Endothelial cell of umbilical vein (primary cell): Measurements from ENCODE around the gene PAPPA. TPM values are rescaled to one million over a fixed set of nuclear protein-coding genes. Genes with fewer than 3 reads are reported as not detected.

ENCODE experiments used
- BruUV-seq: library from RNA; stranded (reverse); fragments of 400-500 nt; replicated peaks from 2 replicates; lab custom pipeline; 2021; lab: Mats Ljungman, UMichigan
- CTCF ChIA-PET: fragments of 300-600, 350-600 bp; sonication (Branson Sonifier 250); formaldehyde crosslinking; loops from one replicate; lab custom pipeline; 2021; ENCODE audit warnings: antibody characterized with exemption, inconsistent platforms; lab: Charles Lee
- POLR2A ChIA-PET: fragments of 300-600, 350-600 bp; sonication (Branson Sonifier 250); formaldehyde crosslinking; loops from one replicate; lab custom pipeline; 2021; ENCODE audit warnings: antibody characterized with exemption, inconsistent platforms; lab: Charles Lee
- DNase-seq: peaks from one replicate; pipeline ENCODE4 v3.0.0-alpha.2; 2011; ENCODE audit warnings: low read depth, low spot score
- FAIRE-seq: peaks from 2 replicates; lab custom pipeline; 2011; peaks lifted over from hg19 to GRCh38; lab: Jason Lieb, UNC
- H2AFZ ChIP-seq: 2 replicates; pipeline ENCODE4 v1.6.0; 2012; ENCODE audit warnings: low read depth, low read length, control low read depth, inconsistent platforms
- H3K27ac ChIP-seq: 2 replicates; pipeline ENCODE4 v1.5.1; 2011; ENCODE audit warnings: low read depth, mild to moderate bottlenecking, control low read depth, low read length, moderate library complexity; ENCODE audit not compliant: insufficient read depth
- H3K27me3 ChIP-seq, 2 experiments: 2 replicates each; pipeline versions ENCODE4 v1.6.0 to v1.6.1; 2011; ENCODE audit warnings: low read length in 2 of 2, mixed read lengths in 1 of 2; ENCODE audit not compliant: control insufficient read depth in 2 of 2, insufficient read depth in 2 of 2
- H3K36me3 ChIP-seq, 2 experiments: 2 replicates in 1 of 2; 3 replicates in 1 of 2; pipeline ENCODE4 v1.5.1; 2011; ENCODE audit warnings: low read length in 2 of 2, mild to moderate bottlenecking in 1 of 2, moderate library complexity in 1 of 2; ENCODE audit not compliant: control insufficient read depth in 2 of 2, insufficient read depth in 2 of 2; ENCODE audit errors: extremely low read depth in 1 of 2
- H3K4me1 ChIP-seq: 3 replicates; pipeline ENCODE4 v1.5.1; 2011; ENCODE audit warnings: mild to moderate bottlenecking, low read length; ENCODE audit not compliant: control insufficient read depth, insufficient read depth; ENCODE audit errors: extremely low read depth
- H3K4me2 ChIP-seq: 2 replicates; pipeline ENCODE4 v1.6.1; 2011; ENCODE audit warnings: low read length, control low read depth, mixed read lengths; ENCODE audit not compliant: insufficient read depth
- H3K4me3 ChIP-seq, 3 experiments: fragments of 200-600 bp in 1 of 3; sonication (generic), shearing (Covaris generic) in 1 of 3; replicated peaks in 1 of 3; 2 replicates each; pipeline ENCODE4 v1.5.1; 2011 to 2016; ENCODE audit warnings: control low read depth in 3 of 3, low read length in 3 of 3, mild to moderate bottlenecking in 2 of 3, inconsistent platforms in 1 of 3, low read depth in 1 of 3, moderate library complexity in 1 of 3; ENCODE audit not compliant: insufficient read depth in 1 of 3
- H3K79me2 ChIP-seq: 2 replicates; pipeline ENCODE4 v1.6.0; 2012; ENCODE audit warnings: low read length, inconsistent platforms; ENCODE audit not compliant: control insufficient read depth, insufficient read depth
- H3K9ac ChIP-seq: replicated peaks from 2 replicates; pipeline ENCODE3; 2011; ENCODE audit warnings: low read length, control low read depth; ENCODE audit not compliant: insufficient read depth; ENCODE audit errors: extremely low read depth
- H3K9me1 ChIP-seq: replicated peaks from 3 replicates; pipeline ENCODE4 v1.6.0; 2011; ENCODE audit warnings: mild to moderate bottlenecking, low read length; ENCODE audit not compliant: control insufficient read depth, insufficient read depth; ENCODE audit errors: extremely low read depth
- H3K9me3 ChIP-seq: replicated peaks from 2 replicates; pipeline ENCODE4 v1.5.1; 2012; ENCODE audit warnings: low read length, inconsistent platforms; ENCODE audit not compliant: control insufficient read depth, insufficient read depth
- H4K20me1 ChIP-seq: replicated peaks from 2 replicates; pipeline ENCODE3; 2011; ENCODE audit warnings: mild to moderate bottlenecking, low read length; ENCODE audit not compliant: control insufficient read depth, insufficient read depth; ENCODE audit errors: extremely low read depth
- CTCF ChIP-seq, 2 donors: IDR thresholded peaks; 1 replicate in 1 of 2; 2 replicates in 1 of 2; pipeline ENCODE4 v1.5.1; 2011; ENCODE audit warnings: low read length in 2 of 2, mild to moderate bottlenecking in 2 of 2, moderate library complexity in 2 of 2, control low read depth in 1 of 2, inconsistent platforms in 1 of 2, low read depth in 1 of 2; ENCODE audit not compliant: insufficient read depth in 1 of 2; ENCODE audit errors: extremely low read depth in 1 of 2
- EZH2 ChIP-seq: IDR thresholded peaks from 2 replicates; pipeline ENCODE4 v1.6.1; 2012; ENCODE audit warnings: borderline replicate concordance, low read depth, mild to moderate bottlenecking, moderate library complexity, low read length, inconsistent platforms; ENCODE audit not compliant: severe bottlenecking
- FOS ChIP-seq: IDR thresholded peaks from 2 replicates; pipeline ENCODE4 v1.6.1; 2011; ENCODE audit warnings: mild to moderate bottlenecking, low read length, moderate library complexity, borderline replicate concordance; ENCODE audit not compliant: insufficient read depth
- GATA2 ChIP-seq: IDR thresholded peaks from 2 replicates; pipeline ENCODE4 v1.7.0; 2011; ENCODE audit warnings: low read depth, mild to moderate bottlenecking, moderate library complexity, mixed read lengths, low read length; ENCODE audit not compliant: insufficient read length, insufficient read depth
- JUN ChIP-seq: IDR thresholded peaks from 2 replicates; pipeline ENCODE4 v1.6.1; 2011; ENCODE audit warnings: borderline replicate concordance, low read depth; ENCODE audit not compliant: insufficient read length, insufficient read depth
- MAX ChIP-seq: IDR thresholded peaks from 2 replicates; pipeline ENCODE4 v1.6.1; 2011; ENCODE audit not compliant: insufficient read depth, insufficient read length
- MYC ChIP-seq: IDR thresholded peaks from one replicate; pipeline ENCODE4 v1.6.1; 2011; ENCODE audit warnings: mild to moderate bottlenecking, low read depth, low read length
- POLR2A ChIP-seq: IDR thresholded peaks from 2 replicates; pipeline ENCODE4 v1.6.1; 2012; ENCODE audit warnings: low read depth, mild to moderate bottlenecking, control low read depth, low read length
- POLR2AphosphoS5 ChIP-seq: IDR thresholded peaks from 2 replicates; pipeline ENCODE4 v1.6.1; 2012; ENCODE audit warnings: low read depth, mild to moderate bottlenecking, control low read depth, low read length, moderate library complexity; ENCODE audit not compliant: insufficient read depth
- dilution Hi-C: fragments of 300-500 bp; cut with MboI; formaldehyde crosslinking; loops from one replicate; pipeline ENCODE4 v1.15.0; 2019; ENCODE audit warnings: low sequenced_read_pairs; ENCODE audit not compliant: extremely low pct_ligation_motif_present
- intact Hi-C: fragments of 100-400 bp; cut with micrococcal nuclease; formaldehyde crosslinking; loops from one replicate; pipeline ENCODE4 v1.10.0; 2022
- polyA plus RNA-seq, 4 experiments: library from polyadenylated mRNA; depleted of rRNA in 3 of 4; stranded (reverse) in 3 of 4; unstranded in 1 of 4; fragments of >200 nt; gene quantifications; 2 replicates each; pipeline versions ENCODE4 v1.2.1 to v1.2.3, GENCODE V29; 2011 to 2012; ENCODE audit warnings: missing spikeins in 1 of 4
- total RNA-seq: library from RNA; stranded (reverse); gene quantifications from 2 replicates; pipeline ENCODE4 v1.2.3, GENCODE V29; 2021

PAPPA gene
- total and polyA plus RNA-seq, 2 donors (not counting 3 experiments of a cell fraction or from before 2014, with no cell fraction given), result 0.13 to 0.41 TPM

- TF ChIP-seq GATA2 (no peak), JUN (no peak), MAX (no peak), POLR2AphosphoS5 (no peak), POLR2A (no peak), CTCF (IDR thresholded peaks at IDR 0.05; ENCODE audit: extremely low read depth in 1 of 2, insufficient read depth in 1 of 2, low read depth in 1 of 2, low read length in 2 of 2) (no peak), FOS (no peak), MYC (no peak), EZH2 (no peak)
- no peak overlapping the region for H2AFZ ChIP-seq
- H3K4me3 ChIP-seq, result no peak overlapping the region
- no peaks in the 10 kb centered on the region for H3K36me3 ChIP-seq
- no peaks in the 10 kb centered on the region for H3K9me1 ChIP-seq
- ChIA-PET POLR2A (no interaction called here), CTCF (no interaction called here)
- BruUV-seq, result no TSS peak
- dilution Hi-C loops (no loop called here), intact Hi-C loops (no loop called here)
- no peaks in the 10 kb centered on the region for H3K27me3 ChIP-seq
- no peak overlapping the region for H3K9ac ChIP-seq
- FAIRE-seq (no peak), DNase-seq (no peak)
- H3K27ac ChIP-seq, result no peak overlapping the region
- no peaks in the 10 kb centered on the region for H3K9me3 ChIP-seq
- H3K4me1 ChIP-seq, result no peaks in the 10 kb centered on the region
- H3K79me2 ChIP-seq, result no peaks in the 10 kb centered on the region
- no peaks in the 10 kb centered on the region for H4K20me1 ChIP-seq
- H3K4me2 ChIP-seq, result no peak overlapping the region
Measured at GRCh38 chr9:116209414-116210116, 56.0 kb downstream of the PAPPA start.
